Endodermal cell (in vitro differentiated cells): ENCODE measurements around the gene BET1. TPM values are rescaled to one million over a fixed set of nuclear protein-coding genes. Genes with fewer than 3 reads are reported as not detected.
"Not testable (repeated sequence)": the region's sequence is repeated elsewhere in the genome, so short reads cannot be mapped to it uniquely, and the experiment has no call there.

ENCODE experiments used
- DNase-seq: peaks from one replicate; pipeline ENCODE4 v3.0.0-alpha.2; 2017
- H3K27ac ChIP-seq: 2 replicates; pipeline ENCODE4 v1.5.1; 2013; ENCODE audit warnings: mild to moderate bottlenecking, low read depth, low read length, moderate library complexity
- H3K27me3 ChIP-seq: 2 replicates; pipeline ENCODE4 v1.6.1; 2013; ENCODE audit warnings: mild to moderate bottlenecking, low read length, moderate library complexity; ENCODE audit not compliant: insufficient read depth, control insufficient read depth, poor library complexity, severe bottlenecking
- H3K36me3 ChIP-seq: 2 replicates; pipeline ENCODE4 v1.7.0; 2013; ENCODE audit warnings: mild to moderate bottlenecking, low read length, moderate library complexity; ENCODE audit not compliant: control insufficient read depth, insufficient read depth
- H3K4me1 ChIP-seq: one replicate; pipeline ENCODE4 v1.7.0; 2013; ENCODE audit warnings: low read length; ENCODE audit not compliant: control insufficient read depth, insufficient read depth
- H3K4me3 ChIP-seq: 2 replicates; pipeline ENCODE4 v1.5.1; 2013; ENCODE audit warnings: mild to moderate bottlenecking, low read length, moderate library complexity
- H3K9ac ChIP-seq: 2 replicates; pipeline ENCODE4 v1.6.1; 2013; ENCODE audit warnings: mild to moderate bottlenecking, low read length, moderate library complexity; ENCODE audit not compliant: poor library complexity, severe bottlenecking; ENCODE audit errors: extremely low read depth
- H3K9me3 ChIP-seq: 2 replicates; pipeline ENCODE4 v1.6.1; 2013; ENCODE audit warnings: mild to moderate bottlenecking, low read length, moderate library complexity; ENCODE audit not compliant: control insufficient read depth
- H3K27ac Mint-ChIP-seq: 2 replicates; pipeline ENCODE4 v1.8.0; 2020; ENCODE audit warnings: mixed read lengths
- H3K27me3 Mint-ChIP-seq: 2 replicates; pipeline ENCODE4 v1.8.0; 2021; ENCODE audit warnings: mild to moderate bottlenecking, mixed read lengths; ENCODE audit not compliant: insufficient read depth
- H3K36me3 Mint-ChIP-seq: 2 replicates; pipeline ENCODE4 v1.8.0; 2020; ENCODE audit warnings: low read depth, mixed read lengths
- H3K4me1 Mint-ChIP-seq: 2 replicates; pipeline ENCODE4 v1.8.0; 2020; ENCODE audit warnings: mixed read lengths
- H3K4me3 Mint-ChIP-seq: 2 replicates; pipeline ENCODE4 v1.8.0; 2020; ENCODE audit warnings: mild to moderate bottlenecking, moderate library complexity, mixed read lengths
- H3K9me3 Mint-ChIP-seq: 2 replicates; pipeline ENCODE4 v1.8.0; 2020; ENCODE audit warnings: mild to moderate bottlenecking, mixed read lengths
- WGBS, 2 experiments: methylation state at CpG; one replicate each; pipeline versions ENCODE4 v1.1.5 to v1.1.7; 2013; ENCODE audit warnings: missing lambda C conversion rate in 2 of 2, mixed read lengths in 1 of 2; ENCODE audit not compliant: insufficient coverage in 1 of 2, insufficient read length in 1 of 2; 5-methylcytosine and 5-hydroxymethylcytosine counted together
- total RNA-seq, 2 donors: library from RNA; stranded (reverse); fragmentation: NEBNext Ultra II Directional in 1 of 2; extraction: Animal tissue kit (Norgen Biotek cat#: 25700) in 1 of 2; gene quantifications; 2 replicates in 1 of 2; 3 replicates in 1 of 2; pipeline ENCODE4 v1.2.1, GENCODE V29; 2021
- TF ChIP-seq, protein P1 (sequence below): fragments of 200-600 bp; sonication (generic); conservative IDR thresholded peaks from 2 replicates; pipeline ENCODE4 v1.5.0; 2021; ENCODE audit warnings: antibody characterized with exemption, mild to moderate bottlenecking

The BET1 gene
- total RNA-seq, 2 donors from 2014 or later: 27.6 to 36.3 TPM

DNA sequence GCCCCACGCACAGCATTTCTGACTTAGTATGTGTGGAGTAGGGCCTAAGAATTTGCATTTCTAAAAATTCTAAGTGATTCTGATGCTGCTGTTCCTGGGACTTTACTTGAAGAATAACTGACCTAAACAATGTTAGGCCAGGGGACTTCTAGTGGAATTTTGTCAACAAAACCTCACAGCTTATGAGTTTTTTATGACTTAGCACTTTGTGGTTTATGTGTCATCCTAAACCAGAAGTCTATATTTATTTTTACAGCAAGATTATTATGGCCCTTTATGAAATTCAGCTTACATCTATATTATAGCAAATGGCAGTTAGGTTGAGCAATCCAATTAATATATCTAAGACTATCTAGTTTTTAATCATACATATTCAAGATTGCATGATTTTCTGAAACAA is 24.6 kb upstream of the BET1 start:
- 94 to 100% methylated on average over 1 of the region's 1 CpG for WGBS, 2 experiments
- no peak overlapping the region for H3K4me3 Mint-ChIP-seq
- no peak overlapping the region for H3K27ac Mint-ChIP-seq
- Histone ChIP-seq H3K27me3 (no peaks in the 10 kb centered on the region), H3K4me3 (no peak overlapping the region), H3K9me3 (no peaks in the 10 kb centered on the region), H3K9ac (no peak overlapping the region), H3K36me3 (no peaks in the 10 kb centered on the region), H3K4me1 (peaks cover 4% of the 10 kb centered on the region), H3K27ac (no peak overlapping the region)
- H3K27me3 Mint-ChIP-seq: no peaks in the 10 kb centered on the region
- H3K4me1 Mint-ChIP-seq: peaks cover 9% of the 10 kb centered on the region
- TF ChIP-seq, protein P1, sequence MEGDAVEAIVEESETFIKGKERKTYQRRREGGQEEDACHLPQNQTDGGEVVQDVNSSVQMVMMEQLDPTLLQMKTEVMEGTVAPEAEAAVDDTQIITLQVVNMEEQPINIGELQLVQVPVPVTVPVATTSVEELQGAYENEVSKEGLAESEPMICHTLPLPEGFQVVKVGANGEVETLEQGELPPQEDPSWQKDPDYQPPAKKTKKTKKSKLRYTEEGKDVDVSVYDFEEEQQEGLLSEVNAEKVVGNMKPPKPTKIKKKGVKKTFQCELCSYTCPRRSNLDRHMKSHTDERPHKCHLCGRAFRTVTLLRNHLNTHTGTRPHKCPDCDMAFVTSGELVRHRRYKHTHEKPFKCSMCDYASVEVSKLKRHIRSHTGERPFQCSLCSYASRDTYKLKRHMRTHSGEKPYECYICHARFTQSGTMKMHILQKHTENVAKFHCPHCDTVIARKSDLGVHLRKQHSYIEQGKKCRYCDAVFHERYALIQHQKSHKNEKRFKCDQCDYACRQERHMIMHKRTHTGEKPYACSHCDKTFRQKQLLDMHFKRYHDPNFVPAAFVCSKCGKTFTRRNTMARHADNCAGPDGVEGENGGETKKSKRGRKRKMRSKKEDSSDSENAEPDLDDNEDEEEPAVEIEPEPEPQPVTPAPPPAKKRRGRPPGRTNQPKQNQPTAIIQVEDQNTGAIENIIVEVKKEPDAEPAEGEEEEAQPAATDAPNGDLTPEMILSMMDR: no peak
- H3K9me3 Mint-ChIP-seq: no peaks in the 10 kb centered on the region
- no peaks in the 10 kb centered on the region for H3K36me3 Mint-ChIP-seq
- DNase-seq: no peak

DNA sequence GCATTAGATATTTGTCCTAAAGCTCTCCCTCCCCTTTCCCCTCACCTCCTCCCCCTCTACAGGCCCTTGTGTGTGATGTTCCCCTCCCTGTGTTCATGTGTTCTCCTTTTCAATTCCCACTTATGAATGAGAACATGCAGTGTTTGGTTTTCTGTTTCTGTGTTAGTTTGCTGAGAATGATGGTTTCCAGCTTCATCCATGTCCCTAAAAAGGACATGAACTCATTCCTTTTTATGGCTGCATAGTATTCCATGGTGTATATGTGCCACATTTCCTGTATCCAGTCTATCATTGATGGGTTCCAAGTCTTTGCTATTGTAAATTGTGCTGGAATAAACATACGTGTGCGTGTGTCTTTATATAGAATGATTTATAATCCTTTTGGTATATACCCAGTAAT is 22.5 kb upstream of the BET1 start:
- 97 to 100% methylated on average over 2 of the region's 2 CpGs for WGBS, 2 experiments
- H3K36me3 Mint-ChIP-seq, H3K4me3 Mint-ChIP-seq, H3K27ac Mint-ChIP-seq, H3K9me3 Mint-ChIP-seq, H3K4me1 Mint-ChIP-seq, H3K4me3 ChIP-seq, DNase-seq, H3K27me3 ChIP-seq, H3K9me3 ChIP-seq, H3K36me3 ChIP-seq, H3K27me3 Mint-ChIP-seq, H3K27ac ChIP-seq, H3K4me1 ChIP-seq, H3K9ac ChIP-seq: not testable (repeated sequence)

DNA sequence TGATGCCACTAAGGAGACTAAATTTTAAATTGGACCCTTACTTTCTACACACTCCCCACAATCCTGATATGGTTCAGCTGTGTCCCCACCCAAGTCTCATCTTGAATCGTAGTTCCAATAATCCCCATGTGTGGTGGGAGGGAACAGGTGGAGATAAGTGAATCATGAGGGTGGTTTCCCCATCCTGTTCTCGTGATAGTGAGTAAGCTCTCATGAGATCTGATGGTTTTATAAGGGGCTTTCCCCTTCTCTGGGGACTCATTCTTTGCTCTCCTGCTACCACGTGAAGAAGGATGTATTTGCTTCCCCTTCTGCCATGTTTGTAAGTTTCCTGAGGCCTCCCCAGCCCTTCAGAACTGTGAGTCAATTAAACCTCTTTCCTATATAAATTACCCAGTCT is 18.4 kb upstream of the BET1 start:
- H3K27ac ChIP-seq: no peak overlapping the region
- no peak overlapping the region for H3K4me3 ChIP-seq
- no peak overlapping the region for H3K4me3 Mint-ChIP-seq
- TF ChIP-seq, protein P1: no peak
- H3K9ac ChIP-seq: no peak overlapping the region
- no peak for DNase-seq
- no peaks in the 10 kb centered on the region for H3K27me3 Mint-ChIP-seq
- H3K9me3 Mint-ChIP-seq: peaks cover 4% of the 10 kb centered on the region
- no peaks in the 10 kb centered on the region for H3K9me3 ChIP-seq
- 87% methylated on average over 3 of the region's 3 CpGs; no CpG with 5 or more reads in 1 of the 2 experiments for WGBS, 2 experiments
- no peaks in the 10 kb centered on the region for H3K36me3 Mint-ChIP-seq
- no peaks in the 10 kb centered on the region for H3K4me1 ChIP-seq
- H3K4me1 Mint-ChIP-seq: no peaks in the 10 kb centered on the region
- H3K36me3 ChIP-seq: no peaks in the 10 kb centered on the region
- H3K27me3 ChIP-seq: no peaks in the 10 kb centered on the region
- no peak overlapping the region for H3K27ac Mint-ChIP-seq

DNA sequence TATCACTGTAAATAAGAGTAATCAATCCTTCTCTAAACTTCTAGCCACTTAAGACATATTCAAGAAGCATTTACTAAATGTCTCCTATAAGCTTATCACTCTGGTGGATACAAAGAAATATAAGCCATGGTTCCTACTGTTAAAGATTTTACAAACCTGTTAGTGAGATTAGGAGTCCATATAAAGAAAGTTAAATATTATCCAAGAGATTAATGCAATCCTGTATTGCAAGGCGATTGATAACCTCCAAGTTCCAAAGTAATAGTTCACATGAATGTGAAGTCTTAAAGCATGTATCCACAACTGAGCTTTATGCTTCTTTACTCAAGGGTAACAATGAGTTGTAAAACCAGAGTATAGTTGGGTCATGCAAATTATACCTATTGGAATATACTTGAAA is 12.6 kb upstream of the BET1 start:
- Histone ChIP-seq H3K27ac (no peak overlapping the region), H3K9me3 (no peaks in the 10 kb centered on the region), H3K9ac (no peak overlapping the region), H3K36me3 (no peaks in the 10 kb centered on the region), H3K4me1 (no peaks in the 10 kb centered on the region), H3K27me3 (no peaks in the 10 kb centered on the region), H3K4me3 (no peak overlapping the region)
- Mint-ChIP-seq H3K27me3 (no peaks in the 10 kb centered on the region), H3K9me3 (peaks cover 11% of the 10 kb centered on the region), H3K36me3 (no peaks in the 10 kb centered on the region), H3K27ac (no peak overlapping the region), H3K4me3 (no peak overlapping the region), H3K4me1 (peaks cover 3% of the 10 kb centered on the region)
- DNase-seq: no peak
- 79% methylated on average over 1 of the region's 1 CpG; no CpG with 5 or more reads in 1 of the 2 experiments for WGBS, 2 experiments
- TF ChIP-seq, protein P1: no peak
